Astrocyte of the cerebellum (primary cell): Measurements from ENCODE around the gene ALDH1A2.

ENCODE experiments used
- DNase-seq: peaks from one replicate; pipeline ENCODE4 v3.0.0-alpha.2; 2011; ENCODE audit warnings: low read depth
- H3K4me3 ChIP-seq: 2 replicates; pipeline ENCODE4 v1.5.1; 2011; ENCODE audit warnings: mild to moderate bottlenecking, low read depth, low read length, moderate library complexity
- in situ Hi-C: cut with HindIII; loops from 2 replicates; pipeline ENCODE4 v1.10.0; 2017; ENCODE audit warnings: low sequenced_read_pairs
- TF ChIP-seq, protein P1 (sequence below): IDR thresholded peaks from 2 replicates; pipeline ENCODE4 v1.5.1; 2012; ENCODE audit warnings: low read length, low read depth, moderate library complexity, mild to moderate bottlenecking; ENCODE audit errors: missing control alignments

Gene ALDH1A2

DNA sequence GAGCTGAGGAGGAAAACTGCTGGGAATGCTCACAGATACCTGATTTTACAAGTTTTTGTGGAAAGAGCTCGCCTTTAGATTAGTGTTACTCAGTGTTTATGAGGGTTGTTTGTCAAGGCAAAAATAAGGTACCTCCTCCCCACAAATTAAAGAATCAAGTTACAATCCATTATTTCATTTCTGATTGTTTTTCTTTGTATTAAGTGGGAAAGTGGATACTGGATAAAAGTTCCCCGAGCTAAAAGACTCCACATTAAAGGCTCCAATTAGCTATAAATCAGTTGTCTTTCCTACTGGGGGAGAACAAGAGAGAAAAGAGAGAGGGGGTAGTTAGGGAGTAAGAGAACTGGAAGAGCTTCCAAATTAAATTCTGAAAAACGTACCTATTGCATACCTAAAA lies 1.9 kb downstream of the ALDH1A2 start:
- DNase-seq, result no peak
- in situ Hi-C loops, result no loop called here
- no peak overlapping the region for H3K4me3 ChIP-seq
- TF ChIP-seq, protein P1, sequence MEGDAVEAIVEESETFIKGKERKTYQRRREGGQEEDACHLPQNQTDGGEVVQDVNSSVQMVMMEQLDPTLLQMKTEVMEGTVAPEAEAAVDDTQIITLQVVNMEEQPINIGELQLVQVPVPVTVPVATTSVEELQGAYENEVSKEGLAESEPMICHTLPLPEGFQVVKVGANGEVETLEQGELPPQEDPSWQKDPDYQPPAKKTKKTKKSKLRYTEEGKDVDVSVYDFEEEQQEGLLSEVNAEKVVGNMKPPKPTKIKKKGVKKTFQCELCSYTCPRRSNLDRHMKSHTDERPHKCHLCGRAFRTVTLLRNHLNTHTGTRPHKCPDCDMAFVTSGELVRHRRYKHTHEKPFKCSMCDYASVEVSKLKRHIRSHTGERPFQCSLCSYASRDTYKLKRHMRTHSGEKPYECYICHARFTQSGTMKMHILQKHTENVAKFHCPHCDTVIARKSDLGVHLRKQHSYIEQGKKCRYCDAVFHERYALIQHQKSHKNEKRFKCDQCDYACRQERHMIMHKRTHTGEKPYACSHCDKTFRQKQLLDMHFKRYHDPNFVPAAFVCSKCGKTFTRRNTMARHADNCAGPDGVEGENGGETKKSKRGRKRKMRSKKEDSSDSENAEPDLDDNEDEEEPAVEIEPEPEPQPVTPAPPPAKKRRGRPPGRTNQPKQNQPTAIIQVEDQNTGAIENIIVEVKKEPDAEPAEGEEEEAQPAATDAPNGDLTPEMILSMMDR, result no peak

DNA sequence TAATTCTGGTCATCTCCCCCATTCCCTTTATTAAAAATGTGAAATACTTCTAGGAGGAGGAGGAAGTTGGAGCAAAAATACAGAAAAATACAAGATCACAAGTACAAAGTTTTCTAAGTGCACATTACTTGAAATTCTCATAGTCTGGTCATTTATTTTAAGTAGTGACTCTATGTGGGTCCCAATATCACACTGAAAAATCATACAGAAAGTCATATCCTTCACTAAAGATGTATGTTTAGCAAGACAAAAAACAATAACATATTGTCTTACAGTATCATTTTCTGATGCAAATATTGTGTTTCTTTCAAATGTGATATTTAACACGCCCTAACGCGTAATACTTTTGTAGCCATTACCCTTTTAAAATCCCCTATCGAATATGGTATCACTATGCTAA lies 2.5 kb downstream of the ALDH1A2 start:
- in situ Hi-C loops, result no loop called here

DNA sequence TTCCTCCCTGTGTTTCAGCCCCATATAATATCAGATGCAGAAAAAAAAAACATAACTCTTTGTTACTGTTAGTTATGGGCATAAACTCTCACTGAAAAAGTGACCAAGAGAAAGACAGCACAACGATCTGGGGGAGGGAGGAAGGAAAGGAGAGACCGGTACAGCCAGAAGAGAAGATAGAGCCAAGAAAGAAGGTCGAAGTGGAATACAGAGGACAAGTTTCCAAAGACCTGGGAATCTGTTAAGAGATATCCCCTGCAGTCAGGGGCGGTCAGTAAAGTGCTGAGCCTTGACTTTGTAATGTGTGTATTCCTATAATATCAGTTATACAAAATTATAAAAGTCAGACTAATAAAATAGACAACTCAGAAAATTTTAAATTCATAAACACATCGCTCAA lies 3.3 kb downstream of the ALDH1A2 start:
- no peak overlapping the region for H3K4me3 ChIP-seq
- TF ChIP-seq, protein P1, result no peak
- DNase-seq, result no peak
- in situ Hi-C loops, result no loop called here

More for the DNA sequence above, 2.5 kb downstream of the ALDH1A2 start:
- no peak for DNase-seq
- TF ChIP-seq, protein P1, result no peak
- no peak overlapping the region for H3K4me3 ChIP-seq

DNA sequence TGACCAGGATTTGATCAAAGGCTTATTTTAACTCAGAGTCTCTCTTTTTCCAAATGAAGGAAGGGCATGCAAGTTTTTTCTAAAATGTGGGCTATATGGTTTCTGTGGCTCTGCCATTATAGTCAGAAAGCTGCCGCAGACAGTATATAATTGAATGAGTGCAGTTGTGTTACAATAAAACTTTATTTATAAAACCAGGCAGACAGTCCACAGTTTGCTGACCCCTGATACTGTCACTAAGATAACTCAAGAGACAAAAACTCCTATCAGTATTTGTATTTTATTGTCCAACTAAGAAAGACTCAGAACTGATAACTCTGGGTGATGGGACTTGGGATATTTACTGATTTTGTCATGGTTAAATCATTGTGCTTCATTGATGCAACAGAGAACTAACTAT lies 4.9 kb downstream of the ALDH1A2 start:
- TF ChIP-seq, protein P1, result no peak
- in situ Hi-C loops, result no loop called here

DNA sequence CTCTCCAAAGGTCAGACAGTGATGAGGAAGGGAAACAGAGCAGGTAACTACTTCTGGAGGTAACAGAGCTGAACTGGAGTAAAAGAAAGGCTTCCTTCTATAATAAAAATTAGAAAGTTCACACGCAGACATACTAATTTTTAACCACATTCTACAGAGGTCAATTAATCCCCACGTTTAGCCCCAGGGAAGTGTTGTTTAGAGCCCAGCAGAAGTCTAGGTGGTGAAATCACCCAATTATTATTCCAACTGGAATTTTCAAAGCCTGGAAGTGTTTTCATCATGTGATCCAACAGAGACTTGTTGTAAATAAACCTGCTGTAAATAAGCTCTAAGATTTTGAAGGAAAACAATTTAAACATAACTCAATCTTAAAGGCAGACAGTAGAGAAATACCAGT lies 6.8 kb downstream of the ALDH1A2 start:
- TF ChIP-seq, protein P1, result no peak
- H3K4me3 ChIP-seq, result no peak overlapping the region
- in situ Hi-C loops, result no loop called here
- no peak for DNase-seq

More for the DNA sequence above, 4.9 kb downstream of the ALDH1A2 start:
- no peak overlapping the region for H3K4me3 ChIP-seq
- no peak for DNase-seq

DNA sequence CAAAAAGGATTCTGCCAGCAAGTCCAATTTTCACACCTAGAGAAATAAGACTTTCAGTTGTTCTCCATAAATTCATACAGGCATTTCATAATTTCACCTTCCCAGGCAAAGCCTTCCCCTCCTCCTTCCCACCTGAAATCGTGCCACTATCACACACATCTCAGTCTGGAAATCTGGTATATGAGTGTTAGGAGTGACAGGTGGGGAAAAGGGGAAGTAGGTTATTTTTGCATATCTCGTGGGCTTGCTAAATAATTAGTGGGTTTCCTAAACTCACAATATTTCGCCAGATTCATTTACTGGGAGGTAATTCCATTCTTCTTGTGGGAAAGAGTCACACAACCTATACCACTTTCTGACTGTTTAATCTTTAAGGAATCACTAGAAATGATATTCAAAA lies 7.4 kb downstream of the ALDH1A2 start:
- TF ChIP-seq, protein P1, result no peak
- H3K4me3 ChIP-seq, result no peak overlapping the region
- no peak for DNase-seq
- in situ Hi-C loops, result no loop called here

DNA sequence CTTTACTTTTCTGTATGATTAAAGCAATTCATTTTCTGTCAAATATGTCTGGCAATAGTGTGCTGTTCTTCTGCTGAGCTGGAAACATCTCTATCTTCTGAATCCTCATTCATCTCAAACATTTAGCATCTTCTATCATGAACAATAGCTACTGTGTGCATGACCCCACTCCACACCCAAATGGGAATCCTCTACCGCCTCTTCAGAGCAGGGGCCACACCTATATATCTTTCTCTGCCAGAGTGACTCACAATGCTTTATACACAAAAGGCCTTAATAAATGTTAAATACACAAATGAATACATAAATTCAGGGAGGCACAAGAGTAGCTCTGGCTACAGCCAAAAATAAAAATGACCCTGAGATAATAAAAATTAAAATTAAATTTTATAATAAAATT lies 8.0 kb downstream of the ALDH1A2 start:
- no peak overlapping the region for H3K4me3 ChIP-seq
- TF ChIP-seq, protein P1, result no peak
- no peak for DNase-seq
- in situ Hi-C loops, result no loop called here
